Liver (tissue), 9 donors: ENCODE measurements around the gene TSSC4. TPM values are rescaled to one million over a fixed set of nuclear protein-coding genes. Genes with fewer than 3 reads are reported as not detected.

ENCODE experiments used
- DNase-seq: peaks from one replicate; pipeline ENCODE4 v3.0.0-alpha.2; 2017; ENCODE audit warnings: low spot score
- H3K27ac ChIP-seq, 2 donors: one replicate each; pipeline ENCODE4 v1.7.0; 2013; ENCODE audit warnings: inconsistent platforms in 2 of 2, low read length in 2 of 2, control low read depth in 1 of 2, low read depth in 1 of 2, mild to moderate bottlenecking in 1 of 2
- H3K27me3 ChIP-seq, 4 donors: one replicate each; pipeline versions ENCODE4 v1.6.1 to v1.7.0; 2013; ENCODE audit warnings: low read length in 3 of 4, inconsistent platforms in 1 of 4, mild to moderate bottlenecking in 1 of 4, moderate library complexity in 1 of 4; ENCODE audit not compliant: control insufficient read depth in 4 of 4, insufficient read depth in 4 of 4
- H3K36me3 ChIP-seq, 4 donors: one replicate each; pipeline versions ENCODE4 v1.6.1 to v1.7.0; 2013; ENCODE audit warnings: low read length in 3 of 4, mild to moderate bottlenecking in 3 of 4, low read depth in 1 of 4, moderate library complexity in 1 of 4; ENCODE audit not compliant: control insufficient read depth in 4 of 4, insufficient read depth in 3 of 4
- H3K4me1 ChIP-seq, 4 donors: one replicate each; pipeline versions ENCODE4 v1.6.1 to v1.7.0; 2013; ENCODE audit warnings: low read length in 3 of 4, mild to moderate bottlenecking in 3 of 4, moderate library complexity in 1 of 4; ENCODE audit not compliant: control insufficient read depth in 4 of 4, insufficient read depth in 4 of 4
- H3K4me3 ChIP-seq, 3 donors: one replicate each; pipeline versions ENCODE4 v1.6.1 to v1.7.0; 2013; ENCODE audit warnings: low read length in 3 of 3, control low read depth in 1 of 3, low read depth in 1 of 3, mild to moderate bottlenecking in 1 of 3
- H3K9ac ChIP-seq, 2 donors: one replicate each; pipeline ENCODE4 v1.7.0; 2013; ENCODE audit warnings: low read length in 2 of 2, mild to moderate bottlenecking in 2 of 2, moderate library complexity in 2 of 2, control low read depth in 1 of 2, low read depth in 1 of 2
- H3K9me3 ChIP-seq, 4 donors: one replicate each; pipeline versions ENCODE4 v1.6.1 to v1.7.0; 2013; ENCODE audit warnings: low read length in 3 of 4; ENCODE audit not compliant: control insufficient read depth in 4 of 4
- ATF3 ChIP-seq: IDR thresholded peaks from 2 replicates; pipeline ENCODE4 v1.6.1; 2016; ENCODE audit warnings: antibody characterized with exemption
- EGR1 ChIP-seq, 2 donors: IDR thresholded peaks; 2 replicates each; pipeline ENCODE4 v1.6.1; 2016 to 2018; ENCODE audit warnings: antibody characterized with exemption in 2 of 2, low read depth in 2 of 2
- FOXA1 ChIP-seq: IDR thresholded peaks from 2 replicates; pipeline ENCODE4 v1.6.1; 2016; ENCODE audit warnings: antibody characterized with exemption
- FOXA2 ChIP-seq: IDR thresholded peaks from 2 replicates; pipeline ENCODE4 v1.6.1; 2016; ENCODE audit warnings: antibody characterized with exemption
- GABPA ChIP-seq, 2 donors: IDR thresholded peaks in 1 of 2; conservative IDR thresholded peaks in 1 of 2; 2 replicates each; pipeline ENCODE4 v1.6.1; 2016; ENCODE audit warnings: antibody characterized with exemption in 2 of 2, mild to moderate bottlenecking in 1 of 2, moderate library complexity in 1 of 2
- HNF4G ChIP-seq: IDR thresholded peaks from 2 replicates; pipeline ENCODE4 v1.6.1; 2016; ENCODE audit warnings: antibody characterized with exemption
- MAX ChIP-seq: IDR thresholded peaks from 2 replicates; pipeline ENCODE4 v1.6.1; 2016; ENCODE audit warnings: antibody characterized with exemption
- NR2F2 ChIP-seq: IDR thresholded peaks from 2 replicates; pipeline ENCODE4 v1.6.1; 2016; ENCODE audit warnings: antibody characterized with exemption
- RAD21 ChIP-seq, 2 donors: IDR thresholded peaks; 2 replicates each; pipeline ENCODE4 v1.6.1; 2016; ENCODE audit warnings: antibody characterized with exemption in 2 of 2, mild to moderate bottlenecking in 2 of 2
- REST ChIP-seq: IDR thresholded peaks from 2 replicates; pipeline ENCODE4 v1.6.1; 2016; ENCODE audit warnings: antibody characterized with exemption, mild to moderate bottlenecking
- RXRA ChIP-seq, 2 donors: IDR thresholded peaks; 2 replicates each; pipeline ENCODE4 v1.6.1; 2017 to 2018; ENCODE audit warnings: antibody characterized with exemption in 2 of 2, mild to moderate bottlenecking in 1 of 2
- SP1 ChIP-seq: IDR thresholded peaks from 2 replicates; pipeline ENCODE4 v1.6.1; 2018; ENCODE audit warnings: antibody characterized with exemption, mild to moderate bottlenecking
- TAF1 ChIP-seq: conservative IDR thresholded peaks from 2 replicates; pipeline ENCODE4 v1.6.1; 2016; ENCODE audit warnings: antibody characterized with exemption, mild to moderate bottlenecking
- YY1 ChIP-seq: IDR thresholded peaks from 2 replicates; pipeline ENCODE4 v1.6.1; 2016; ENCODE audit warnings: antibody characterized with exemption, mild to moderate bottlenecking
- ZBTB33 ChIP-seq: IDR thresholded peaks from 2 replicates; pipeline ENCODE4 v1.6.1; 2016; ENCODE audit warnings: antibody characterized with exemption
- WGBS: extraction: QIAGEN DNeasy Blood & Tissue Kit; methylation state at CpG from one replicate; pipeline ENCODE4 v1.1.7; 2013; 5-methylcytosine and 5-hydroxymethylcytosine counted together
- polyA plus RNA-seq, 2 donors: library from polyadenylated mRNA; stranded (reverse) in 1 of 2; unstranded in 1 of 2; fragments of 200-250 nt in 1 of 2; fragments of >200 nt in 1 of 2; fragmentation: Nextera tagmentation in 1 of 2; extraction: Ambion mirVana in 1 of 2; gene quantifications; one replicate each; pipeline versions ENCODE4 v1.2.1 to v1.2.3, GENCODE V29; 2013 to 2015
- total RNA-seq, 2 donors: library from RNA; depleted of rRNA; stranded (reverse); fragments of >200 nt; gene quantifications; one replicate each; pipeline ENCODE4 v1.2.3, GENCODE V29; 2014
- donor health status: healthy.
- donor health status: healthy.
- donor health status: healthy.
- donor health status: healthy.
- donor health status: healthy.

TSSC4 gene
- total and polyA plus RNA-seq, 4 donors = 15.8 to 19.1 (median 17.6) TPM

- TF ChIP-seq REST (no peak), HNF4G (no peak), FOXA2 (no peak), NR2F2 (no peak), ZBTB33 (no peak)
Observed at GRCh38 chr11:2421996-2422395, 21.4 kb downstream of the TSSC4 start (continued).

- DNase-seq = no peak
- no peaks in the 10 kb centered on the region for H3K27me3 ChIP-seq
- H3K4me3 ChIP-seq = no peak overlapping the region
- H3K9me3 ChIP-seq = no peaks in the 10 kb centered on the region
- no peak for TF ChIP-seq RXRA (IDR thresholded peaks at IDR 0.05)
- no peak for TF ChIP-seq ATF3
- TF ChIP-seq FOXA1 = no peak
- no peak for TF ChIP-seq SP1
- TF ChIP-seq YY1 = no peak
- no peak for TF ChIP-seq GABPA (IDR thresholded peaks at IDR 0.05 in 1 of 2, conservative IDR thresholded peaks at IDR 0.05 in 1 of 2)
- TF ChIP-seq NR2F2 = no peak
- TF ChIP-seq RAD21 (IDR thresholded peaks at IDR 0.05) = no peak
- TF ChIP-seq MAX = no peak
- H3K4me1 ChIP-seq = peaks cover 0 to 8% (median under 1%) of the 10 kb centered on the region in 4 donors
- 83% methylated on average over 14 of the region's 14 CpGs for WGBS
- no peak overlapping the region for H3K27ac ChIP-seq
- no peaks in the 10 kb centered on the region for H3K36me3 ChIP-seq
- no peak overlapping the region for H3K9ac ChIP-seq
Observed at GRCh38 chr11:2422461-2423156, 22.1 kb downstream of the TSSC4 start.

- Histone ChIP-seq H3K36me3 (no peaks in the 10 kb centered on the region), H3K4me3 (no peak overlapping the region), H3K27ac (no peak overlapping the region), H3K9ac (no peak overlapping the region), H3K9me3 (no peaks in the 10 kb centered on the region), H3K27me3 (no peaks in the 10 kb centered on the region), H3K4me1 (peaks cover 0 to 8% (median under 1%) of the 10 kb centered on the region in 4 donors)
- DNase-seq = no peak
- TF ChIP-seq EGR1 (IDR thresholded peaks at IDR 0.05; ENCODE audit: low read depth in 2 of 2) (no peak), GABPA (IDR thresholded peaks at IDR 0.05 in 1 of 2, conservative IDR thresholded peaks at IDR 0.05 in 1 of 2) (no peak), FOXA2 (no peak), FOXA1 (no peak), RAD21 (IDR thresholded peaks at IDR 0.05) (no peak), TAF1 (no peak), NR2F2 (no peak), HNF4G (no peak), YY1 (no peak)
- 81% methylated on average over 26 of the region's 26 CpGs for WGBS
Observed at GRCh38 chr11:2423157-2424025, 22.8 kb downstream of the TSSC4 start.
